OCI-LY7 (cell line): ENCODE measurements around the gene PIM2. TPM values are rescaled to one million over a fixed set of nuclear protein-coding genes. Genes with fewer than 3 reads are reported as not detected.

Experiments used
- BruUV-seq: library from RNA; stranded (reverse); fragments of 400-500 nt; replicated peaks from 2 replicates; lab custom pipeline; 2021; lab: Mats Ljungman, UMichigan
- CTCF ChIA-PET: fragments of 300-600 bp; sonication (Branson Sonifier 250); formaldehyde crosslinking; loops from one replicate; lab custom pipeline; 2022; ENCODE audit warnings: antibody characterized with exemption; ENCODE audit not compliant: unreplicated experiment; lab: Charles Lee
- POLR2A ChIA-PET: fragments of 300-600 bp; sonication (Branson Sonifier 250); formaldehyde crosslinking; loops from one replicate; lab custom pipeline; 2022; ENCODE audit warnings: antibody characterized with exemption; lab: Charles Lee
- DNase-seq: peaks from one replicate; pipeline ENCODE4 v3.0.0-alpha.2; 2015; ENCODE audit warnings: low spot score
- H2AFZ ChIP-seq: fragments of 200-600 bp; sonication (generic), shearing (Covaris generic); 2 replicates; pipeline ENCODE4 v1.6.1; 2014; ENCODE audit warnings: mild to moderate bottlenecking, antibody characterized with exemption, low read length, moderate library complexity
- H3K27ac ChIP-seq: fragments of 200-600 bp; sonication (generic); 2 replicates; pipeline ENCODE4 v1.5.1; 2014; ENCODE audit warnings: mixed run types, low read depth, mild to moderate bottlenecking, moderate library complexity, low read length, inconsistent platforms; ENCODE audit not compliant: poor library complexity, severe bottlenecking
- H3K36me3 ChIP-seq: fragments of 200-600 bp; sonication (generic); 2 replicates; pipeline ENCODE4 v1.6.1; 2014; ENCODE audit warnings: mild to moderate bottlenecking, antibody characterized with exemption, low read length, moderate library complexity, mixed read lengths; ENCODE audit not compliant: insufficient read depth
- H3K4me1 ChIP-seq: fragments of 200-600 bp; sonication (generic); 2 replicates; pipeline ENCODE4 v1.5.1; 2014; ENCODE audit warnings: mild to moderate bottlenecking, low read length; ENCODE audit not compliant: insufficient read depth, poor library complexity, severe bottlenecking
- H3K4me2 ChIP-seq: fragments of 200-600 bp; sonication (generic); 2 replicates; pipeline ENCODE4 v1.6.1; 2014; ENCODE audit warnings: mild to moderate bottlenecking, low read length
- H3K4me3 ChIP-seq: fragments of 200-600 bp; sonication (generic); 2 replicates; pipeline ENCODE4 v1.5.1; 2014; ENCODE audit warnings: mild to moderate bottlenecking, low read depth, low read length; ENCODE audit not compliant: poor library complexity, severe bottlenecking
- H3K79me2 ChIP-seq: fragments of 200-600 bp; sonication (generic); 2 replicates; pipeline ENCODE4 v1.6.1; 2016; ENCODE audit warnings: low read depth, mild to moderate bottlenecking, low read length, moderate library complexity, mixed read lengths; ENCODE audit not compliant: insufficient read depth
- H3K9me2 ChIP-seq: fragments of 200-600 bp; sonication (generic); 2 replicates; pipeline ENCODE4 v1.6.1; 2016; ENCODE audit warnings: mild to moderate bottlenecking, low read length, mixed read lengths; ENCODE audit not compliant: insufficient read depth
- H3K9me3 ChIP-seq: fragments of 200-600 bp; sonication (generic); 2 replicates; pipeline ENCODE4 v1.6.1; 2014; ENCODE audit warnings: mild to moderate bottlenecking, mixed run types, low read length, mixed read lengths
- H4K20me1 ChIP-seq: fragments of 200-600 bp; sonication (generic); 2 replicates; pipeline ENCODE4 v1.6.1; 2014; ENCODE audit warnings: mild to moderate bottlenecking, antibody characterized with exemption, low read length, moderate library complexity, mixed read lengths; ENCODE audit not compliant: insufficient read depth
- CTCF ChIP-seq: fragments of 200-600 bp; sonication (generic); conservative IDR thresholded peaks from 2 replicates; pipeline ENCODE4 v1.5.1; 2014; ENCODE audit warnings: mild to moderate bottlenecking, antibody characterized with exemption, low read length, moderate library complexity, mixed read lengths
- EZH2phosphoT487 ChIP-seq: fragments of 200-600 bp; sonication (generic); IDR thresholded peaks from 2 replicates; pipeline ENCODE4 v1.6.1; 2018; ENCODE audit warnings: low read depth, borderline replicate concordance, mild to moderate bottlenecking, mixed run types, antibody characterized with exemption, low read length, moderate library complexity, mixed read lengths
- intact Hi-C: fragments of 100-400 bp; cut with micrococcal nuclease; formaldehyde crosslinking; loops from one replicate; pipeline ENCODE4 v1.10.0; 2022; ENCODE audit not compliant: unreplicated experiment
- total RNA-seq, 2 experiments: library from RNA; depleted of rRNA in 1 of 2; stranded (reverse); fragments of >200 nt in 1 of 2; shearing (Covaris generic) in 1 of 2; gene quantifications; 2 replicates each; pipeline ENCODE4 v1.2.3, GENCODE V29; 2014 to 2022

PIM2 gene
- total RNA-seq, 2 experiments from 2014 or later = 60.3 to 148 TPM

DNA sequence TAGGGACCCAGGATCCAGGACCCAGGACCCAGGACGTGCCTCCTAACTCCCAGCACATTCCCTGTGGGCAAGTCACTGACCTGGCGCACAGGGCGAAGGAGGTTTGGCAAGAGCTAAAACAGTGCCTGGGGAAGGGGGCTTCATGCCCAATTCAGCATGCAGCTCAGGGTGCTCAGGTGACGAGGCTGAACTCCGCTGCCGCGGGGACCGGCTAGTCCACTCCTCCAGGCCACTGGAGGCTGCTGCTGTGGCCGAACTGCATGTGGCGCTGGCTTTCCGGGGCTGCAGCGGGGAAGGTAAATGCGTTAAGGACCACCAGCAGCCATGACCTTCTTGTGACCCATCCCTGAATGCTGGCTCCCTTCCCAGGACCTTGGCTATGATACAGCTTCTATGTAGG is 4.9 kb upstream of the PIM2 start:
- Histone ChIP-seq H3K4me2 (no peak overlapping the region), H3K27ac (no peak overlapping the region), H2AFZ (no peak overlapping the region), H4K20me1 (no peaks in the 10 kb centered on the region), H3K4me1 (peaks cover 50% of the 10 kb centered on the region), H3K9me2 (no peaks in the 10 kb centered on the region), H3K36me3 (peaks cover 59% of the 10 kb centered on the region), H3K79me2 (peaks cover 18% of the 10 kb centered on the region; the same call in 1 of the 2 replicates), H3K4me3 (no peak overlapping the region), H3K9me3 (no peaks in the 10 kb centered on the region)
- BruUV-seq = no TSS peak
- intact Hi-C loops = no loop called here
- TF ChIP-seq EZH2phosphoT487 (no peak), CTCF (no peak)
- no peak for DNase-seq
- ChIA-PET POLR2A (no interaction called here), CTCF (no interaction called here)

GRCh38 chrX:48920718-48921104 is 1.9 kb upstream of the PIM2 start:
- no peaks in the 10 kb centered on the region for H3K9me3 ChIP-seq
- no peak for TF ChIP-seq EZH2phosphoT487
- no peak for TF ChIP-seq CTCF
- peak overlapping the region; percentile 68 for H3K27ac ChIP-seq
- POLR2A ChIA-PET = no interaction called here
- H2AFZ ChIP-seq = no peak overlapping the region
- peaks cover 62% of the 10 kb centered on the region for H3K36me3 ChIP-seq
- peaks cover 29% of the 10 kb centered on the region for H3K79me2 ChIP-seq
- H3K4me2 ChIP-seq = peak overlapping the region; percentile 75
- intact Hi-C loops = no loop called here
- peaks cover 7% of the 10 kb centered on the region for H4K20me1 ChIP-seq
- CTCF ChIA-PET = no interaction called here
- no TSS peak for BruUV-seq
- no peak for DNase-seq
- peak overlapping the region; percentile 99 for H3K4me3 ChIP-seq
- peaks cover 40% of the 10 kb centered on the region for H3K4me1 ChIP-seq
- no peaks in the 10 kb centered on the region for H3K9me2 ChIP-seq

- TF ChIP-seq CTCF (no peak), EZH2phosphoT487 (no peak)
- Histone ChIP-seq H3K27ac (peak overlapping the region; percentile 68), H3K4me3 (peak overlapping the region; percentile 99), H3K9me3 (no peaks in the 10 kb centered on the region), H3K4me2 (peak overlapping the region; percentile 75), H3K36me3 (peaks cover 62% of the 10 kb centered on the region), H3K79me2 (peaks cover 35% of the 10 kb centered on the region), H2AFZ (no peak overlapping the region), H3K9me2 (no peaks in the 10 kb centered on the region), H3K4me1 (peaks cover 46% of the 10 kb centered on the region), H4K20me1 (peaks cover 13% of the 10 kb centered on the region)
- DNase-seq = peak; percentile 15
- CTCF ChIA-PET = no interaction called here
- no TSS peak for BruUV-seq
- POLR2A ChIA-PET = no interaction called here
- intact Hi-C loops = loop anchor here (2.0 to 5.0 kb wide), 2 partner anchors 37 to 123 kb away; partner anchors contain the start of genes OTUD5 and TFE3
Measured at GRCh38 chrX:48919947-48920717, 1.3 kb upstream of the PIM2 start.
